HG02678 (cell line): ENCODE data around the gene UBAP1.
"Not testable (repeated sequence)": the region's sequence is repeated elsewhere in the genome, so short reads cannot be mapped to it uniquely, and the experiment has no call there.

Source experiments
- ATAC-seq: cut with Tn5 transposase; IDR thresholded peaks from one replicate; pipeline ENCODE4 v1.9.1; 2021; ENCODE audit warnings: mild to moderate bottlenecking, moderate library complexity; ENCODE audit not compliant: unreplicated experiment

UBAP1 gene

DNA sequence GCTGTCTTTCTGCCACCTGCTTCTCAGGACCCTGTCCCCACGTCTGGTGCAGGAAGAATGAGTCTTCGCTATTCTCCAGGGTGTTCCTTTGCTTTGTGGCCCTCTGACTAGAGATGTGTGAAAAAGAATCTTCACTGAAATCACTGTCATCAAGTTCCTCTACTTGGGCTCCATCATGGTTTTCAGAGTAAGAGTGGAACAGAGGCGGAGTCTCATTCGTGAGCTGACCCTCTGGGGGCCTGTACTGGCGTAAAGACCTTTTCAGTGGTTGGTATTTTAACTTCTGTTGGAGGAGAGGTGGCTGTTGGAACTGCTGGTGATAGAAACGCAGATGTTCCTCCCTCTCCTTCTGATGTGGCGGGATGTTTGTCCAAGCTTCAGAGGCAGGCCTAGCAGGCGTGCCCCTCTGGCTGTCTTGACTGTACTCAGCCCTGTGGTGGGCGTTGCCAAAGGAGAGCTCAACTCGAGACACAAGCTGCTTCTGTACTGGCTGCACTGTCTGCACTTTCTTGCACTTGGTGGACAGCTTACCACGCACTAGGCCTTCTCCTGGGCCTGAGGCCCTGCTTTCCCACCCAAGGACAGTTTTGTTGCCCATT, 78.2 kb downstream of the UBAP1 start:
- no peak for ATAC-seq

DNA sequence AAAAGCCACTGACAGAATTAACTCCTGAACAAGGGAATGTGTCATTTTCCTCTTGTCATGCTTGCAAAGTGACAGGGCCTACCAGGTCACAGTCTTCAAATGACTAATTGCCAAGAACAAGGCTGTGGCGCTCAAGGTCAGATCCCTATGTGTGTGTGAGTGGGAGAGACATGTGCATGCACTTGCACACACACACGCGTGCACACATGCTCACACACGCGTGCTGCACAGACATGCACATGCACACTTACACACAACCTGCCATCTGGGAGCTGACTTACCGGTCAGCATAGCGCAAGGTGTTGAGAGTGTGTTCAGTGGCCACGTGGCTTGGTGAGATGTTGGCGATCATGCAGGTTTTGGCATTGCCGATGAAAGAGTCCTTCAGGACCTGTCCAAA, 80.5 kb downstream of the UBAP1 start:
- ATAC-seq: no peak

DNA sequence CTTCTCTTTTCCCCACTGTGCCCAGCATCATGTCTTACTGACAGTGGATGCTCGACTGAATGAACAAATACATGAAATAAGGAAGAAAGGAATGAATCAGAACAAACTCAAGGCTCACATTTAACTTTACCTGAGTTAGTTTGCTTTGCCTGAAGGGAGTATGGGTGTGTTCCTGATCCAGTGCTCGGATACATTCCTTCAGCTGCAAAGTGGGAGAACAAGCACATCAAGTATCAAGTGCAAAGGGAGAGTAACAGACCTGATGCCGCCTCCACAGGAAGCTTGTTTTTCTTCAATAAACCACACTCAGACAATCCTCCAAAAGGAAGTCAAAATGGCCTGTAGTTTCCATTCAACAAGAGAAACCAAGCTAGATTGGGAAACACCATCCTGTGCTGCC, 84.1 kb downstream of the UBAP1 start:
- ATAC-seq: no peak

DNA sequence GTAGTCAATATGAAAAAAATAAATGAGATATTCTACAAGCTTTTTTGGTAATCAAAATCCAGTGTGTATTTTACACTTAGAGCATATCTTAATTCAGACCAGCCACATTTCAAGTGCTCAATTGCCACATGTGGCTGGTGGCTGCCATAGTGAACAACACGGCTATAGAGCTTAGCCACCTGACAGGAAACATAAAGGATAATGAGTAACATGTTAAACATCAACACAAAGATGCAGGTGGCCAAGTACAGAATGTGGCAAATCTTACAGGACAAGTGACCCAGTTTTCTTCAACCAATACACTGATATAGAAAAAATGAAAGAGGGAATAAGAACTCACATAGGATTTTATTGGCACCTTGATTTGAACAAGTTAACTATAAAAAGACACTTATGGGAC, 88.8 kb downstream of the UBAP1 start:
- ATAC-seq: no peak

DNA sequence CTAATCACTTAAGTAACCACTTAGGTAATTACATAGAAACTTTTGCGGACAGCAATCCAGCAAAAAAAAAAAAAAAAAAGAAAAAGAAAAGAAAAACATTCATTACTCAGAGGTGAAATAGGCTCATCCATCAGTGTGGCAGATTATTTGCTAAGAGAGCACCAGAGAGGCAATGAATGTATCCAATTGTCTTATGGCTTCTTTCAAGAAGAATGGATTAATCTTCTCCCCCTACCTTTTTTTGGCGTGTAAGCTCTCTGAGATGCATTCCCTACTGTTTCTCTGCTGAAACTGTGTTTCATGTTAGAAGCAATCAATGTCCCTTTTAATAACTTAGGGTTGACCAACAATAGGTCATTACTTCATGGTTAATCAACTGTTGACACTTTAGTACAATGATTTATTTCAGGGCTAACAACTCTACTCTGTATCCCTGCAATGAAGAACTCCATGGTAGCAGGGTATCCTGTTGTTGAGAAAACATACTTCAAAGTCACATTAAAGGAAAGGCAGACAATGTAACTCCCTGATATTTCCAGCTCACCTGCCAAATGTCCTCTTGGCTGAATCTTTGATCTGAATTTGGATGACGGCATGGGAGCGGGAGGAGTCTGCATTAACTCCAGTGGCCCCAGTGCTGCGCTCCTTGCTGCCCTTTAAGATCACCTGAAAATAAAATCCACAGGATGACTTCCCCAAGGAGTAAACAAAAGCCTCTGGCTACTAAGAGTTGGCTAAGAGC, 92.6 kb downstream of the UBAP1 start:
- no peak for ATAC-seq

DNA sequence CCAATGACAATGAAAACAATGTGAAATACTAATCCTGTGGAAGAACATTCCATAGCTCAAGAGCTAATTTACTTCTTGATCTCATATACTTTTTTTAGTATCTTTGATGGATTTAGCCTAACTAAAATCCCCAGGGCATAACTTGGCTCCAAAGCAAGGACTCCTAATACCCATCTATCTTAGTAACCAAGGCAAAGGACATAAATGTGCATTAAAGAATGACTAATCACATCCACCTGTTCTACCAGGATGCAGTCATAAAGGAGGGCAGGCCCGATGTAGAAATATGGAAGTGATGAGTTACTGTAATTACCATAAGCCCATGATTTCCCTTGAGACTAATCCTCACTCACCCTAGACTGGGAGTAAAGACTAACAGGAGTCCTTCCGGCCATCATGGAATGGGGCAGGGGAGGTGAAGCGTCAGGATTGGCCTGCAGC, 93.3 kb downstream of the UBAP1 start:
- no peak for ATAC-seq

DNA sequence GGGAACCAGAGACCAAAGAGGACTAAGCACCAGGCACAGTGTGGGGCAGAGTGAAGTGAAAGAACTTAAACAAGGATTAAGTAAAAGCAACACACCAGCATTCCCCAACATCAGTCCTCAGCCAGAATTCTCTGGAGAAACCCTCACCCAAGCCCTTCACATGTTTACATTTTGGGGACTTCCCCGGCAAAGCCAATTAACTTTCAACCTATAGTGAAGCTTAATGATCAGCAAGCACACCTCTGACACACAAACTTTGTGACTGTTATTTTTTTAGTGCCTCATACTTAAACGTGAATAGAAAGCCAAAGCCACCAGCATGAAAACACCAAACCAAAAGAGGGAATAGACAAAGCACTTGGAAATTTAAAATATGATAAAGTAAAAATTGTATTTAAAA, 94.7 kb downstream of the UBAP1 start:
- ATAC-seq: not testable (repeated sequence)

DNA sequence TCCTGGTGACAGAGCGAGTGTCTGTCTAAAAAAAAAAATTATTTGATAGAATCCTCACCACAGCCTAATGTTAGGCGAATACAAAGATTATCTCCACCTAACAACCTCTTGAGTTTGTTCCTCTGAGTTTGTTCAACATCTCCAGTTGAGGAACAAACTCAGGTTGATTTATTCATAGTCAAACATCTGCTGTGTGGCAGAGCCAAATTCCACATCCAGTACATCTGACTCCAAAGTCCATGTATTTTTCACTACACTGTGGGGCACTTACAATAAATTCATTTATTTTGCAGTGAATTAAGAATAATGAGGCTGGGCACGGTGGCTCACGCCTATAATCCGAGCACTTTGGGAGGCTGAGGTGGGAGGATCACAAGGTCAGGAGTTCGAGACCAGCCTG, 97.0 kb downstream of the UBAP1 start:
- ATAC-seq: no peak

DNA sequence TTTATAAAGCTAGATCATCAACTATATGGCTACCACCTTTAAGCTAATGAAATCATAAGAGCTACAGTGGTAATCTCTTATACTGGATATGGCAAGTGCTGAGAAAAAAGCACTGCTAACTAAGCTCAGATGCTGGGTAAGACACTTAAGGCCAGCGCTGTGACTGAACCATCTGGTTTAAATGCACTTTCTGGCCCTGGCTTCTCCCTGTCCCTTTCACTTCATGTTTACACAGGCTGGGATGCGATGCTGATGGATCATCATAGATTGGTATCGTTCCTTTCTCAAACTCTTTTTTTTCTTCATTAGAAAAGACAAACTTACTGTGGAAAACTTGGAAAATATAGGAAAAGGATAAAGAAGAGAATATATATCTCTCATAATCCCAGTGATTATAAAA, 97.9 kb downstream of the UBAP1 start:
- no peak for ATAC-seq

DNA sequence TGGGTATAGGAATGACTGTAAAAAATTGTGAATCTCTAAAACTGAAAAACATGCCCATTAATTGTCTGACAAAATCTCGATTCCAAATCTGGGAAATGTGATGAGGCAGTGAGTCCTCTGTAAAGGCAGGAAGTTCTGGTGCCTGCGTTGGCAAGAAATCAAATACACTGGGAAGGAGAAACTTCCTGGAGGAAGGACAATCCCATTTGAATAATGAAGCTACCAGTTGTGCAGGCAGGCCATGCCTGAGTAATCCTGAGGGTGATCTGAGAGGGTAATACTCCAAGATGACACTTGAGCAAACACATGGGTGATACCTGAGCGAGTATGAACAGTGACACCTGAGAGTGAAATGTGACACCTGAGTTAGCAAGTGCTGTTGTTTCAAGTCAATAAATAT, 100.6 kb downstream of the UBAP1 start:
- ATAC-seq: no peak

DNA sequence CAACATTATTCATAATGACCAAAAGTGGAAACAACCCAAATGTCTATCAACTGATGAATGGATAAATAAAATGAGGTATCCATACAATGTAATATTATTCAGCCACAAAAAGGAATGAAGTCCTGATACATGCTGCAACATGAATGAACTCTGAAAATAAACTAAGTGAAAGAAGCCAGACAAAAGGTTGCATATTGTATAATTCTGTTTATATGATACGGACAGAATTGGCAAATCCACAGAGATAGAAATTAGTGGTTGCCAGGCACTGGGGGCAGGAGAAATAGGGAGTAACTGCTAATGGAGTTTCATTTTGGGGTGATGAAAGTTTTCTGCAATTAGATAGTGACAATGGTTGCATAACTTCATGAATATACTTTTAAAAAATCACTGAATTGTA, 103.3 kb downstream of the UBAP1 start:
- ATAC-seq: no peak

DNA sequence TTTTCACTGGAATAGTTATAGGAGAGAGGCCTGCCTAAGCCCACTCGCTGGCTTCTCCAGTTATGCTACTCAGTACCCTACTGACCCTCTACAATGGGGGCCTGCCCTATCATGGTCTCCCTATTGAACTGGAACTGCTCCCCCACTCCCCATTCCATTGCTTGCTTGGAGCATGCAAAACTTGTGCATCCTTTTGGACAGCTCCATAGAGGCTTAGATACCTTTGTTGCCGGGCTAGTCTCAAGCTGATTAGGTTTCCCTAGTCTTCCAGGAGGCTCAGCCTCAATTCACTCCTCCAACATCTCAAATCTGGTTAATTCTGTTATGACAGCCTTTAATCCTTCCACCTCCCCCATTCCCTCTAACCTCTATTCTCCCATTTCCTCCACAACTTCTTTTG, 110.3 kb downstream of the UBAP1 start:
- no peak for ATAC-seq

DNA sequence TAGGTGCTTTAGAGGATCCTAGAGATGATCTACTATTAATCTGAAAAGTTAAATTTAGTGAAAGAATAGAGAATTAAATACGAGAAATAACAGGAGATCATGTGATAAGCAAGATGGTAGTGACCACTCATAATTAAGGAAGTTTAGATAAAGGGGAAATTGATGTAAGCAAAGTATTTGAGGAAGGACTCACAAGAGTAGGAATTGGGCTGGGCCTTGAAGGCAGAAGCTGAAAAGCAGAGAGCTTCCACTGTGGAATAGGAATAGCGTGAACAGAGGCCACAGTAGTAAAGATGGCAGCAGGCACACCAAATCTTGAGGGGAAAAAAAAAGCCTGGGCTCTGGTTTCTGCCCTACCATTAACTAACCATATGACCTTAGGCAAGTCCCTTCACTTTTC, 112.2 kb downstream of the UBAP1 start:
- no peak for ATAC-seq

DNA sequence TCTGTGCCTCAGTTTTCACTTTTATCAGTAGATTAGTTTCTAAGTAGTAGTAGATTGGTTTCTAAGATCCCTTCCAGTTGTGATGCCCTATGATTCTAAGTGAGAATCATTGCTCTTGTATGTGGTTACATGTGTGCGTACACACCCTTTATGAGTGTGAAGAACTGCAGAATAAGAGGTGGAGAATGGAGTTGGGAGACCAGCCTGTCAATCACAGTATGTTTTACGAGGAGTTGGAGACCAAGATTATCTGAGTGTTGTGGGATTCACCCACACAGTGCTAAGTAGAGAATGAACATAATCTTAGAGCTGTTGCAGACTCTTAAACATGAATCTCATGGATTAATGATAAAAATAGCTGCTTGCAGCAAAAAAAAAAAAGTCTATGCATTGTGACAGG, 112.6 kb downstream of the UBAP1 start:
- no peak for ATAC-seq

DNA sequence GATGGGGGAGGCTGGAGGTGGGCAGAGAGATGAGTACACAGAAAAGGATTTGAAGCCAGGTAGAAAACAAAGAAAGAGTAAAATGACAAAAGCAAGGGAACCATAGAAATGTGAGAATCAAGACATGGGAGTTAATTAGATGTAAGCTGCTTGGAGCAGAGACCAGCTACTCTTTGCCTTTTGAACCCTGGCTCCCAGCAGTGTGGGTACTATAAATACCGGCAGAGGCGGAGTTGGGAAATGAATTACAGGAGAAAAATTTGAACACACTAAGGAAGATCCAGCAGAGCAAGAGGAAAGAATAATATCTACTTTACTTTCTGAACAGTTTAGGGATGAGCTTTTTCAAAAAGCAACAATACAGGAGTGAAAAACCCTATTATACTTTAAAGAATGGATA, 113.7 kb downstream of the UBAP1 start:
- ATAC-seq: no peak

DNA sequence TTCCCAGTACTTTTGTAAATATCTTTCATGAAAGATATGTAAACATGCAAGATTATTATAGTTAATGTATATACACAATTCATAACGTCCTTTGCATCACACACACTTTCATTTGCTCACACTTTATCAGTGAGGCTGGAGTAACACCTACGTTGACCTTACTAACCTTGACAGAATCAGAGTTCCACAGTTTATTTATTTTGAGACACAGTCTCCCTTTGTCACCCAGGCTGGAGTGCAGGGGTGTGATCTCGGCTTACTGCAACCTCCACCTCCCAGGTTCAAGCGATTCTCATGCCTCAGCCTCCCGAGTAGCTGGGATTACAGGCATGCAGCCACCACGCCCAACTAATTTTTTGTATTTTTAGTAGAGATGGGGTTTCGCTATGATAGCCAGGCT, 122.2 kb downstream of the UBAP1 start:
- ATAC-seq: not testable (repeated sequence)
